HepG2 (cell line): ENCODE results near the gene FRMD3. TPM values are rescaled to one million over a fixed set of nuclear protein-coding genes. Genes with fewer than 3 reads are reported as not detected.
A peak's percentile ranks its signal among the peaks of the same experiment; 100 is the strongest.

Experiments
- AHDC1 ChIP-seq: sonication (generic); formaldehyde crosslinking; IDR thresholded peaks from 2 replicates; pipeline ENCODE4 v1.5.1; 2020; ENCODE audit warnings: mild to moderate bottlenecking, missing genetic modification reagents, borderline replicate concordance
- CCAR2 ChIP-seq: fragments of 200-400 bp; formaldehyde crosslinking; optimal IDR thresholded peaks from 2 replicates; pipeline ENCODE3; 2018; ENCODE audit warnings: low read depth, mild to moderate bottlenecking, low read length, moderate library complexity
- HDAC1 ChIP-seq: sonication (generic); formaldehyde crosslinking; IDR thresholded peaks from 2 replicates; pipeline ENCODE4 v1.5.1; 2020; ENCODE audit warnings: mild to moderate bottlenecking, missing genetic modification reagents
- NR2F2 ChIP-seq: IDR thresholded peaks from 2 replicates; pipeline ENCODE4 v1.6.1; 2012; ENCODE audit warnings: low read depth, inconsistent platforms, borderline replicate concordance
- REPIN1 ChIP-seq: sonication (generic); formaldehyde crosslinking; IDR thresholded peaks from 2 replicates; pipeline ENCODE4 v1.8.0; 2022; ENCODE audit warnings: missing genetic modification reagents, low read depth, mild to moderate bottlenecking, borderline replicate concordance
- TARDBP ChIP-seq: sonication (generic); formaldehyde crosslinking; IDR thresholded peaks from 2 replicates; pipeline ENCODE4 v1.8.0; 2022; ENCODE audit warnings: mild to moderate bottlenecking, missing genetic modification reagents
- ZNF143 ChIP-seq: sonication (generic); formaldehyde crosslinking; IDR thresholded peaks from 2 replicates; pipeline ENCODE4 v1.4.0; 2020; ENCODE audit warnings: missing genetic modification reagents
- ZNF280B ChIP-seq: sonication (generic); formaldehyde crosslinking; IDR thresholded peaks from 2 replicates; pipeline ENCODE4 v1.5.0; 2020; ENCODE audit warnings: missing genetic modification reagents, mild to moderate bottlenecking, borderline replicate concordance
- polyA plus RNA-seq, 8 experiments: library from polyadenylated mRNA; depleted of rRNA in 3 of 8; stranded (reverse) in 7 of 8; unstranded in 1 of 8; fragments of >200 nt; fragmentation: Illumina TruSeq in 4 of 8; extraction: Trizol in 4 of 8; gene quantifications; 2 replicates each; pipeline versions ENCODE4 v1.2.1 to v1.2.3, GENCODE V29; 2011 to 2016; ENCODE audit warnings: low read depth in 4 of 8, missing spikeins in 1 of 8, mixed read lengths in 1 of 8; ENCODE audit not compliant: insufficient read depth in 1 of 8
- total RNA-seq, 5 experiments: library from RNA; depleted of rRNA; stranded (reverse); fragments of >200 nt; fragmentation: Illumina TruSeq; extraction: Trizol; gene quantifications; 2 replicates each; pipeline ENCODE4 v1.2.3, GENCODE V29; 2016; ENCODE audit warnings: low read depth in 1 of 5
- TF ChIP-seq, protein P1 (sequence below): IDR thresholded peaks from 2 replicates; pipeline ENCODE4 v1.6.1; 2016; ENCODE audit warnings: low read depth, missing genetic modification reagents, missing compliant biosample characterization

FRMD3 gene
- total and polyA plus RNA-seq, 2 of the 13 experiments (the other 11 are each of a cell fraction or from before 2014, with no cell fraction given) = 3.2 to 7.7 TPM

DNA sequence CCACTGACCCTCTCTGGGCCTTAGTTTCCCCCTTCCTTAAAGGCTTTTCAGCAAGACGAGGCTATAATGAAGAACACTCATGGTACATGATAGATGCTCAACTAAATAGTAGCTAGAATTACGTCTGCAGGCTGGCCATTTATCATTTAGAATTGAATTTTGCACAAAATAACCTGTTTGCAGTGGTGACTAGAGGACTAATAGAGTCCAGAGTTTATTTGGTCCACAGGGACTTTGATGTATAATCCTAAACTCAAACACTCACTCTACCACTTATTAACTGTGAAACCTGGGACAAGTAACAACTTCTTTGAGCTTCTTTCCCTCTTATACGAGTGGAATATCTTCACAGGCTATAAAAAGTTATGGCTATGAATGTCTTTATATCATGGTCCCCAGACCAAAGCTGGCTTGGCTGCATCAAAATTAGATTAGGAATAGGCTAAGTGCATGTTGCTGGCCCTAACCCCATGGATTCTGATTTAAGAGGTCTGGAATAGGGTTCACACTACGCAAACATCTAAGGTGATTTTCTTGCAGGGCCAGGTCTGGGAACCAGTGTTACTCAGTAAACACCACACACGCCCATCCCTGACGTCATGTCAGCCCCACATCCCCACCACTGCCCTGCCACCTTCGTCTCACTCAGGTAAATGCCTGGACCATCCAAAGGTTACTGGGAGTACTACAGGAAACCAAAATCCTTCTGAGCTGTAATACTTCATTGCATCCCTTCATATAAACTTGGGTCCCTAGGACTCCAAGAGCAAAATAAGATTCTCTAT is 150.6 kb downstream of the FRMD3 start (continued):
- no peak for TF ChIP-seq ZNF280B
- peak; percentile 69 for TF ChIP-seq NR2F2
- TF ChIP-seq AHDC1 (CRISPR knock-in tag) = peak; percentile 95
- TF ChIP-seq HDAC1 (CRISPR knock-in tag) = 0 out of 2 replicates have a peak, but pooled peaks have one; percentile 13
- TF ChIP-seq TARDBP (CRISPR knock-in tag) = peak; percentile 64
- TF ChIP-seq CCAR2 = no peak
- 0 out of 2 replicates have a peak, but pooled peaks have one; percentile 35 for TF ChIP-seq REPIN1 (CRISPR knock-in tag)
- no peak for TF ChIP-seq ZNF143 (CRISPR knock-in tag)
- TF ChIP-seq, protein P1, sequence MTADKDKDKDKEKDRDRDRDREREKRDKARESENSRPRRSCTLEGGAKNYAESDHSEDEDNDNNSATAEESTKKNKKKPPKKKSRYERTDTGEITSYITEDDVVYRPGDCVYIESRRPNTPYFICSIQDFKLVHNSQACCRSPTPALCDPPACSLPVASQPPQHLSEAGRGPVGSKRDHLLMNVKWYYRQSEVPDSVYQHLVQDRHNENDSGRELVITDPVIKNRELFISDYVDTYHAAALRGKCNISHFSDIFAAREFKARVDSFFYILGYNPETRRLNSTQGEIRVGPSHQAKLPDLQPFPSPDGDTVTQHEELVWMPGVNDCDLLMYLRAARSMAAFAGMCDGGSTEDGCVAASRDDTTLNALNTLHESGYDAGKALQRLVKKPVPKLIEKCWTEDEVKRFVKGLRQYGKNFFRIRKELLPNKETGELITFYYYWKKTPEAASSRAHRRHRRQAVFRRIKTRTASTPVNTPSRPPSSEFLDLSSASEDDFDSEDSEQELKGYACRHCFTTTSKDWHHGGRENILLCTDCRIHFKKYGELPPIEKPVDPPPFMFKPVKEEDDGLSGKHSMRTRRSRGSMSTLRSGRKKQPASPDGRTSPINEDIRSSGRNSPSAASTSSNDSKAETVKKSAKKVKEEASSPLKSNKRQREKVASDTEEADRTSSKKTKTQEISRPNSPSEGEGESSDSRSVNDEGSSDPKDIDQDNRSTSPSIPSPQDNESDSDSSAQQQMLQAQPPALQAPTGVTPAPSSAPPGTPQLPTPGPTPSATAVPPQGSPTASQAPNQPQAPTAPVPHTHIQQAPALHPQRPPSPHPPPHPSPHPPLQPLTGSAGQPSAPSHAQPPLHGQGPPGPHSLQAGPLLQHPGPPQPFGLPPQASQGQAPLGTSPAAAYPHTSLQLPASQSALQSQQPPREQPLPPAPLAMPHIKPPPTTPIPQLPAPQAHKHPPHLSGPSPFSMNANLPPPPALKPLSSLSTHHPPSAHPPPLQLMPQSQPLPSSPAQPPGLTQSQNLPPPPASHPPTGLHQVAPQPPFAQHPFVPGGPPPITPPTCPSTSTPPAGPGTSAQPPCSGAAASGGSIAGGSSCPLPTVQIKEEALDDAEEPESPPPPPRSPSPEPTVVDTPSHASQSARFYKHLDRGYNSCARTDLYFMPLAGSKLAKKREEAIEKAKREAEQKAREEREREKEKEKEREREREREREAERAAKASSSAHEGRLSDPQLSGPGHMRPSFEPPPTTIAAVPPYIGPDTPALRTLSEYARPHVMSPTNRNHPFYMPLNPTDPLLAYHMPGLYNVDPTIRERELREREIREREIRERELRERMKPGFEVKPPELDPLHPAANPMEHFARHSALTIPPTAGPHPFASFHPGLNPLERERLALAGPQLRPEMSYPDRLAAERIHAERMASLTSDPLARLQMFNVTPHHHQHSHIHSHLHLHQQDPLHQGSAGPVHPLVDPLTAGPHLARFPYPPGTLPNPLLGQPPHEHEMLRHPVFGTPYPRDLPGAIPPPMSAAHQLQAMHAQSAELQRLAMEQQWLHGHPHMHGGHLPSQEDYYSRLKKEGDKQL = no peak
- TF ChIP-seq, all 625 proteins: peak for 80
